Transverse colon (tissue), 4 donors: Measurements from ENCODE around the gene F13A1.

Experiments
- EP300 ChIP-seq: sonication (generic); formaldehyde crosslinking; IDR thresholded peaks from one replicate; pipeline ENCODE4 v1.6.1; 2017; ENCODE audit warnings: antibody characterized with exemption, low read depth
- POLR2A ChIP-seq: fragments of 450-650 bp; IDR thresholded peaks from one replicate; pipeline ENCODE4 v1.6.1; 2016; ENCODE audit warnings: antibody characterized with exemption, mild to moderate bottlenecking, moderate library complexity
- POLR2AphosphoS5 ChIP-seq, 3 donors: sonication (generic); formaldehyde crosslinking; IDR thresholded peaks; one replicate each; pipeline ENCODE4 v1.6.1; 2016; ENCODE audit warnings: antibody characterized with exemption in 3 of 3
- TF ChIP-seq, protein P1 (sequence below), 5 experiments: fragments of 200-600 bp in 3 of 5; fragments of 450-650 bp in 2 of 5; sonication (generic) in 3 of 5; IDR thresholded peaks; 1 replicate in 2 of 5; 2 replicates in 3 of 5; pipeline ENCODE4 v1.5.1; 2016 to 2017; ENCODE audit warnings: antibody characterized with exemption in 5 of 5, inconsistent platforms in 3 of 5, mild to moderate bottlenecking in 2 of 5, moderate library complexity in 1 of 5

DNA sequence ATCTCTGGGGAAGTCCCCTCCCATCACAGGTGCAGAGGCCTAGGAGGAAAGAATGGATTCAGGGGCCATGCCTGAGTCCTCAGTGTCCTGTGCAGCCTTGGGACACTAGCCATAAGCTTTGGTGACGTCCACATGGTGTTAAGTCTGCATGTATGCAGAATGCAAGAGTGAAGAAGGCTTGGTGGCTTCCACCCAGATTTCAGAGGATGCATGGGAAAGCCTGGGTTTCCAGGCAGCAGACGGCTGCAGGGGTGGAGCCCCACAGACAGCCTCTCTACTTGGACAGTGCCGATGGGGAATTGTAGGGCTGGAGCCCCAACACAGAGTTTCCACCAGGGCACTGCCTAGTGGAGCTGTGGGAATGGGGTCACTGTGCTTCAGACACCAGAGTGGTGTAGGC, 196.7 kb downstream of the F13A1 start:
- TF ChIP-seq EP300 (no peak), POLR2AphosphoS5 (IDR thresholded peaks at IDR 0.05) (no peak), POLR2A (no peak)
- TF ChIP-seq, protein P1, sequence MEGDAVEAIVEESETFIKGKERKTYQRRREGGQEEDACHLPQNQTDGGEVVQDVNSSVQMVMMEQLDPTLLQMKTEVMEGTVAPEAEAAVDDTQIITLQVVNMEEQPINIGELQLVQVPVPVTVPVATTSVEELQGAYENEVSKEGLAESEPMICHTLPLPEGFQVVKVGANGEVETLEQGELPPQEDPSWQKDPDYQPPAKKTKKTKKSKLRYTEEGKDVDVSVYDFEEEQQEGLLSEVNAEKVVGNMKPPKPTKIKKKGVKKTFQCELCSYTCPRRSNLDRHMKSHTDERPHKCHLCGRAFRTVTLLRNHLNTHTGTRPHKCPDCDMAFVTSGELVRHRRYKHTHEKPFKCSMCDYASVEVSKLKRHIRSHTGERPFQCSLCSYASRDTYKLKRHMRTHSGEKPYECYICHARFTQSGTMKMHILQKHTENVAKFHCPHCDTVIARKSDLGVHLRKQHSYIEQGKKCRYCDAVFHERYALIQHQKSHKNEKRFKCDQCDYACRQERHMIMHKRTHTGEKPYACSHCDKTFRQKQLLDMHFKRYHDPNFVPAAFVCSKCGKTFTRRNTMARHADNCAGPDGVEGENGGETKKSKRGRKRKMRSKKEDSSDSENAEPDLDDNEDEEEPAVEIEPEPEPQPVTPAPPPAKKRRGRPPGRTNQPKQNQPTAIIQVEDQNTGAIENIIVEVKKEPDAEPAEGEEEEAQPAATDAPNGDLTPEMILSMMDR (IDR thresholded peaks at IDR 0.05) = no peak
